HepG2 (cell line): ENCODE results near the gene IPP. TPM values are rescaled to one million over a fixed set of nuclear protein-coding genes. Genes with fewer than 3 reads are reported as not detected.

Experiments
- HCFC1 ChIP-seq: fragments of 150-350 bp; IDR thresholded peaks from 2 replicates; pipeline ENCODE4 v1.6.1; 2014; ENCODE audit warnings: low read depth, low read length
- ISL2 ChIP-seq: sonication (generic); formaldehyde crosslinking; IDR thresholded peaks from 2 replicates; pipeline ENCODE4 v1.5.0; 2020; ENCODE audit warnings: missing genetic modification reagents
- MXI1 ChIP-seq: IDR thresholded peaks from 3 replicates; pipeline ENCODE4 v1.6.1; 2012; ENCODE audit warnings: low read depth, low read length, inconsistent platforms, borderline replicate concordance
- PCBP1 ChIP-seq: fragments of 200-400 bp; formaldehyde crosslinking; IDR thresholded peaks from 2 replicates; pipeline ENCODE4 v1.6.1; 2017; ENCODE audit warnings: mild to moderate bottlenecking, low read depth, low read length, borderline replicate concordance
- REST ChIP-seq, 2 experiments: IDR thresholded peaks; 2 replicates each; pipeline ENCODE4 v1.6.1; 2011 to 2012; ENCODE audit warnings: low read length in 2 of 2, borderline replicate concordance in 1 of 2, low read depth in 1 of 2, mild to moderate bottlenecking in 1 of 2, moderate library complexity in 1 of 2
- SIN3B ChIP-seq: fragments of 150-350 bp; IDR thresholded peaks from 2 replicates; pipeline ENCODE4 v1.6.1; 2014; ENCODE audit warnings: low read length
- TAF1 ChIP-seq: sonication (generic); formaldehyde crosslinking; IDR thresholded peaks from 2 replicates; pipeline ENCODE4 v1.4.0; 2020; ENCODE audit warnings: missing genetic modification reagents
- TIGD3 ChIP-seq: sonication (generic); formaldehyde crosslinking; IDR thresholded peaks from 2 replicates; pipeline ENCODE4 v1.5.1; 2020; ENCODE audit warnings: mild to moderate bottlenecking, missing genetic modification reagents, borderline replicate concordance
- ZBTB33 ChIP-seq: sonication (generic); formaldehyde crosslinking; IDR thresholded peaks from 2 replicates; pipeline ENCODE4 v1.4.0; 2020; ENCODE audit warnings: missing genetic modification reagents
- ZFY ChIP-seq: sonication (generic); formaldehyde crosslinking; IDR thresholded peaks from 2 replicates; pipeline ENCODE4 v1.4.0; 2020; ENCODE audit warnings: missing genetic modification reagents
- ZNF180 ChIP-seq: sonication (generic); formaldehyde crosslinking; IDR thresholded peaks from 2 replicates; pipeline ENCODE4 v1.4.0; 2020; ENCODE audit warnings: low read depth, missing genetic modification reagents, borderline replicate concordance
- ZNF510 ChIP-seq: sonication (generic); formaldehyde crosslinking; IDR thresholded peaks from 2 replicates; pipeline ENCODE4 v1.4.0; 2020; ENCODE audit warnings: low read depth, mild to moderate bottlenecking, missing genetic modification reagents
- ZNF562 ChIP-seq: sonication (generic); formaldehyde crosslinking; IDR thresholded peaks from 2 replicates; pipeline ENCODE4 v1.8.0; 2022; ENCODE audit warnings: missing genetic modification reagents, borderline replicate concordance
- polyA plus RNA-seq, 8 experiments: library from polyadenylated mRNA; depleted of rRNA in 3 of 8; stranded (reverse) in 7 of 8; unstranded in 1 of 8; fragments of >200 nt; fragmentation: Illumina TruSeq in 4 of 8; extraction: Trizol in 4 of 8; gene quantifications; 2 replicates each; pipeline versions ENCODE4 v1.2.1 to v1.2.3, GENCODE V29; 2011 to 2016; ENCODE audit warnings: low read depth in 4 of 8, missing spikeins in 1 of 8, mixed read lengths in 1 of 8; ENCODE audit not compliant: insufficient read depth in 1 of 8
- total RNA-seq, 5 experiments: library from RNA; depleted of rRNA; stranded (reverse); fragments of >200 nt; fragmentation: Illumina TruSeq; extraction: Trizol; gene quantifications; 2 replicates each; pipeline ENCODE4 v1.2.3, GENCODE V29; 2016; ENCODE audit warnings: low read depth in 1 of 5
- TF ChIP-seq, protein P1 (sequence below): sonication (generic); formaldehyde crosslinking; IDR thresholded peaks from 2 replicates; pipeline ENCODE4 v1.5.0; 2020; ENCODE audit warnings: mild to moderate bottlenecking, missing genetic modification reagents

The IPP gene
- total and polyA plus RNA-seq, 2 of the 13 experiments (the other 11 are each of a cell fraction or from before 2014, with no cell fraction given): 3.0 to 9.7 TPM

DNA sequence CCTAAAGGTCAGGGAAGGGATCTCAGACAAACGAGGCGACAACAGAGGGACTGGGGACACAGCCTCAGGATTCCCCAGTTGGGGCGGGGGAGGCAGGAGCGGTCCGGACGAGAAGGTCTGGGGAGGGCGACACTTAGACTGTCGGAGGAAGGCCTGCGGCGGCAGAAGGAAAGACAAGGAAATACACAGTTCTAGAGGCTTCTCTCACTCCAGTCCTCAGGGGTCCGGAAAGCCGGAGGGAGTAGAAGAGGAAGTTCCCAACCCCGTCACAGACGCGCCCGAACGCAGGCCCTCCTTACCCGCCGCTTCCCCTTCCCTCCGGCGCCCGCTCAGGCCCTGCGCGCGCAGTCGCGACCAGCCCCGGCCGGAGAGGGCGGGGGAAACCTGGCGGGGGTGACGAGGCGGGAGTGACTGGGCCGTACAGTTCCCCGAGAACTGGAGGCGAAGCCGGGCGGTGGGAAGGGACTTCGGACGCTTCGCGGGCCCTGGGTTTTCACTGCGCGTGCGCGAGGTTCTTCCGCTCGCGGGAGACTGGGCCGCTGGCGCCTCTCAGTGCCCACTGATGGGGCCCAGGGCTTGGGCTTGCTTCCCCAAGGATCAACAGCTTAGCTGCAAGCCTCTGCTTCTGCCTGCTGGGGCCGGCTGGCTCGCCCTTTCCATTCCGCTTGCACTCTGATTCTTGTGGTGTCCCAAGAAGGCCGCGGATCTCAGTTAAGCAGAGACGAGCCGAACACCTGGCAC is at the start of gene IPP (continued):
- TF ChIP-seq REST (IDR thresholded peaks at IDR 0.05; ENCODE audit: borderline replicate concordance in 1 of 2, low read depth in 1 of 2, low read length in 2 of 2) (peak in 1 of 2 experiments; percentile 56; a peak in 1 of 4 replicates), TAF1 (CRISPR knock-in tag) (peak; percentile 89), MXI1 (peak; percentile 28; the same call in 1 of the 3 replicates), ZBTB33 (CRISPR knock-in tag) (peak; percentile 56), HCFC1 (peak; percentile 23; the same call in 1 of the 2 replicates), ZNF180 (CRISPR knock-in tag) (no peak; the same call in 1 of the 2 replicates), SIN3B (no peak), ZFY (CRISPR knock-in tag) (peak; percentile 91), ZNF562 (no peak), TIGD3 (CRISPR knock-in tag) (no peak), ISL2 (CRISPR knock-in tag) (peak; percentile 74), ZNF510 (0 out of 2 replicates have a peak, but pooled peaks have one; percentile 62), PCBP1 (no peak; the same call in 1 of the 2 replicates)
- TF ChIP-seq, protein P1, sequence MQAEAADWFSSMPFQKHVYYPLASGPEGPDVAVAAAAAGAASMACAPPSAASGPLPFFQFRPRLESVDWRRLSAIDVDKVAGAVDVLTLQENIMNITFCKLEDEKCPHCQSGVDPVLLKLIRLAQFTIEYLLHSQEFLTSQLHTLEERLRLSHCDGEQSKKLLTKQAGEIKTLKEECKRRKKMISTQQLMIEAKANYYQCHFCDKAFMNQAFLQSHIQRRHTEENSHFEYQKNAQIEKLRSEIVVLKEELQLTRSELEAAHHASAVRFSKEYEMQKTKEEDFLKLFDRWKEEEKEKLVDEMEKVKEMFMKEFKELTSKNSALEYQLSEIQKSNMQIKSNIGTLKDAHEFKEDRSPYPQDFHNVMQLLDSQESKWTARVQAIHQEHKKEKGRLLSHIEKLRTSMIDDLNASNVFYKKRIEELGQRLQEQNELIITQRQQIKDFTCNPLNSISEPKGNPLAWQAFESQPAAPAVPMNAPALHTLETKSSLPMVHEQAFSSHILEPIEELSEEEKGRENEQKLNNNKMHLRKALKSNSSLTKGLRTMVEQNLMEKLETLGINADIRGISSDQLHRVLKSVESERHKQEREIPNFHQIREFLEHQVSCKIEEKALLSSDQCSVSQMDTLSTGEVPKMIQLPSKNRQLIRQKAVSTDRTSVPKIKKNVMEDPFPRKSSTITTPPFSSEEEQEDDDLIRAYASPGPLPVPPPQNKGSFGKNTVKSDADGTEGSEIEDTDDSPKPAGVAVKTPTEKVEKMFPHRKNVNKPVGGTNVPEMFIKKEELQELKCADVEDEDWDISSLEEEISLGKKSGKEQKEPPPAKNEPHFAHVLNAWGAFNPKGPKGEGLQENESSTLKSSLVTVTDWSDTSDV (CRISPR knock-in tag): peak; percentile 31; the same call in 1 of the 2 replicates
